ENCODE data around the gene PPFIBP1. TPM values are rescaled to one million over a fixed set of nuclear protein-coding genes. Genes with fewer than 3 reads are reported as not detected.

PPFIBP1 gene
- polyA plus RNA-seq, 4 donors, result 4.9 to 29.3 (median 12.7) TPM

DNA sequence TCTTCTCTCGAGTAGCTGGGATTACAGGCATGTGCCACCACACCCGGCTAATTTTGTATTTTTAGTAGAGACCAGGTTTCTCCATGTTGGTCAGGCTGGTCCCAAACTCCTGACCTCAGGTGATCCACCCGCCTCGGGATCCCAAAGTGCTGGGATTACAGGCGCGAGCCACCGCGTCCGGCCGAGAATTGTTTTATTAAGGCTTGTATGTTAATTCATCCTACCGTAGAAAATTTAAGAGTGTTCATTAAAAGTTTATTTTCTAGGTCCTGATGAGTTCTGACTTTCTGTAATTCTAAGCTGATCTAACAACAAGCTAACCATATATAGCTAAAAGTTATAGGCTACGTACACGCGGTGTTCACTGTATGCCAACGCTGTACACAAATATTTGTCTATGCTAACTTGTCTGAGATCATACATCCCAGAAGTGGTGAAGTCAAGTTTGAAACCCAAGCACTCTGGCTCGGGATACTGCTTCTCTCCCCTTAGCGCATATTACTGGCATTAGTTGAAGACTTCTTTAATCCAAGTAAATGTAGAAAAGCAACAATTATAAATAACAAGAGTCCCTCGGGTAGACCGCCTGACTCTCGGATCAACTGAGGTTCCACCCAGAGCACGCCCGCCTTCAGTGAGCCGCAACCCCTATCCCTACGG, 186.1 kb downstream of the PPFIBP1 start:
- Histone ChIP-seq H3K27me3 (ENCODE audit: control insufficient read depth in 3 of 3, insufficient read depth in 3 of 3, low read length in 3 of 3) (no peaks in the 10 kb centered on the region), H3K4me1 (ENCODE audit: control insufficient read depth in 3 of 3, insufficient read depth in 2 of 3, low read depth in 1 of 3, low read length in 2 of 3) (peaks cover 3 to 11% (median 5%) of the 10 kb centered on the region in 3 donors), H3K27ac (ENCODE audit: low read depth in 1 of 3, low read length in 2 of 3) (peak overlapping the region; percentile 66 to 86 (median 68)), H3K4me3 (ENCODE audit: low read depth in 1 of 3, low read length in 3 of 3) (peak overlapping the region in 2 of 3 donors; percentile 87 to 90), H3K36me3 (ENCODE audit: control insufficient read depth in 3 of 3, insufficient read depth in 2 of 3, low read depth in 1 of 3, low read length in 3 of 3) (peaks cover 0 to 8% (median 0%) of the 10 kb centered on the region in 3 donors), H3K9me3 (ENCODE audit: control insufficient read depth in 2 of 2, insufficient read depth in 1 of 2, low read depth in 1 of 2, low read length in 1 of 2) (no peaks in the 10 kb centered on the region)
- 6 to 11% (median 6%) methylated on average over 24 of the region's 24 CpGs for WGBS, 3 donors
- DNase-seq, result peak in 1 of 2 donors; percentile 60
- no peak for FAIRE-seq

DNA sequence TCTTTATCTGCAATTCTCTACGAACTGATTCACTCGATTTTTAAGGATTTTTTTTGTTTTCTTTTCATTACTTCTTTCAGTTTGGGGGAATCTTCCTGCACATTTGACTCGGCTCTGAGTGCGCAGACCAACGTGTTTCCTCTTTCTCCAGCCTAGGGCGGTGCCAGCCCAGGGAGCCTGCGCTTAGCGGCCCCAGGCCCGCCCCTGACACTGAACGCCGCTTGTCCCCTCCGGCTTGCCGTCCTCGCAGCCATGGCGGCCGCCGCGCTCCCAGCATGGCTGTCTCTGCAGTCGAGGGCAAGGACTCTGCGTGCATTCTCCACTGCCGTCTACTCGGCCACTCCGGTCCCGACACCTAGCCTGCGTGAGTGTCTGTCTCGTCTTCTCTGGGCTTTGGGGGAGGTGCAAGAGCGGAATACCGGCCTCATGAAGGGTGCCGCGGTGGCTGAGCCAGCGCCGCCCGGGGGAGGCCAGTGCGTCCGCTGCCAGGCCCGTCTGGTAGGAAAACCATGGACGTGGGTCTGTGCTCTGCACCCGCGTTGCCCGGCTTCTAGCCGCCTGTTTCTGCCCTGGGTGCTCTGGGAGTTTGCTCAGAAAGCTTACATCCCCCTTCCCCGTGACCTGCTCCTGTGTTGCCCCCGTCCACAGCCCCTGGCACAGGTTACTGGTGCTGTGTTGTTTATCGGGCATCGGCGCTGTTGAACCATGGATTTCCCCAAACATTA, 186.7 kb downstream of the PPFIBP1 start, which contains the start of gene MRPS35:
MRPS35 (plus strand) TSS at position 241 of the 725 bp plus-strand sequence; CDS start at position 253, 12 bp downstream.
- H3K9me3 ChIP-seq (ENCODE audit: control insufficient read depth in 2 of 2, insufficient read depth in 1 of 2, low read depth in 1 of 2, low read length in 1 of 2), result no peaks in the 10 kb centered on the region
- peaks cover 3 to 6% (median 5%) of the 10 kb centered on the region in 3 donors for H3K4me1 ChIP-seq (ENCODE audit: control insufficient read depth in 3 of 3, insufficient read depth in 2 of 3, low read depth in 1 of 3, low read length in 2 of 3)
- DNase-seq (peak; percentile 91 to 97), FAIRE-seq (no peak)
- H3K4me3 ChIP-seq (ENCODE audit: low read depth in 1 of 3, low read length in 3 of 3), result peak within 1 kb of the TSS; percentile 81 to 90 (median 87)
- peaks cover 0 to 11% (median 0%) of the 10 kb centered on the region in 3 donors for H3K36me3 ChIP-seq (ENCODE audit: control insufficient read depth in 3 of 3, insufficient read depth in 2 of 3, low read depth in 1 of 3, low read length in 3 of 3)
- H3K27ac ChIP-seq (ENCODE audit: low read depth in 1 of 3, low read length in 2 of 3), result peak within 1 kb of the TSS; percentile 66 to 86 (median 68)
- 0 to 1% (median 0%) methylated on average over 45 to 46 of the region's 46 CpGs for WGBS, 3 donors
- no peaks in the 10 kb centered on the region for H3K27me3 ChIP-seq (ENCODE audit: control insufficient read depth in 3 of 3, insufficient read depth in 3 of 3, low read length in 3 of 3)

DNA sequence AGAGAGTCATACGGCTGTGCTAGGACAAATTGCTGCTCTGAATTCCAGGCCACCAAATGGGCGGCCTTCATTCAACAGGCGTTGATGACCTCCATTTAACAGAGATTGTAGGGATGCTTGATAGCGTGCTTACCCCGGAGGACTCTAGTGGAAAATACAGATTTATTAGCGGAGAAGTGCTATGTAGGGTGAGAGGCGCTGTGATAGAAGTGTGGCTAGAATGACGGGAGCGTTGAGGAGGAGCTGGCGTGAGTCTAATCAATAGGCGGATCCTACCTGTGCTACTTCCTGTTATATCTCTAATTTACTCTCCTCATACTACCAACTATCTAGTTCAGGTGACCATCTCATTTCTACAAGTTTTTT, 187.3 kb downstream of the PPFIBP1 start:
- FAIRE-seq (no peak), DNase-seq (peak; percentile 46 to 55)
- Histone ChIP-seq H3K27ac (ENCODE audit: low read depth in 1 of 3, low read length in 2 of 3) (peak overlapping the region; percentile 12 to 86 (median 68)), H3K27me3 (ENCODE audit: control insufficient read depth in 3 of 3, insufficient read depth in 3 of 3, low read length in 3 of 3) (no peaks in the 10 kb centered on the region), H3K4me3 (ENCODE audit: low read depth in 1 of 3, low read length in 3 of 3) (peak overlapping the region; percentile 81 to 90 (median 87)), H3K4me1 (ENCODE audit: control insufficient read depth in 3 of 3, insufficient read depth in 2 of 3, low read depth in 1 of 3, low read length in 2 of 3) (peaks cover 3 to 6% (median 5%) of the 10 kb centered on the region in 3 donors), H3K9me3 (ENCODE audit: control insufficient read depth in 2 of 2, insufficient read depth in 1 of 2, low read depth in 1 of 2, low read length in 1 of 2) (no peaks in the 10 kb centered on the region), H3K36me3 (ENCODE audit: control insufficient read depth in 3 of 3, insufficient read depth in 2 of 3, low read depth in 1 of 3, low read length in 3 of 3) (peaks cover 0 to 11% (median 0%) of the 10 kb centered on the region in 3 donors)
- 0 to 1% (median 0%) methylated on average over 11 of the region's 11 CpGs for WGBS, 3 donors

DNA sequence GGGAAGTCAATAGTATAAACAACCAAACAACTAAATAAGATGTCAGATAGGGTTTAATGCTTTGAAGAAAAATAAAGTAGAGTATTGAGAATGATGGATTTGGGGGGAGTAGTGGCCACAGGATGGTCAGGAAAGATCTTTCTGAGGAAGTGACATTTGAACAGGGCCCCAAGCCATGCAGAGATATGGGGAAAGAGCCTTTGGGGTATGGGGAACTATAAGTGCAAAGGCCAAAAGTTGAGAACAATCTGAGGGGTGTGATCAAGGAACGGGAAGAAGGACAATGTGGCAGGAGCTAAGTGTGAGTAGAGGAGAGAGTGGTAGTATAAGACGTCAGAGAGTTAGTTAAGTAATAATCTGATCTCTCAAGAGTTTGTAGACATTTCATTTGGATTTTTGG, 188.0 kb downstream of the PPFIBP1 start:
- Histone ChIP-seq H3K9me3 (ENCODE audit: control insufficient read depth in 2 of 2, insufficient read depth in 1 of 2, low read depth in 1 of 2, low read length in 1 of 2) (no peaks in the 10 kb centered on the region), H3K36me3 (ENCODE audit: control insufficient read depth in 3 of 3, insufficient read depth in 2 of 3, low read depth in 1 of 3, low read length in 3 of 3) (peaks cover 0 to 16% (median 0%) of the 10 kb centered on the region in 3 donors), H3K27me3 (ENCODE audit: control insufficient read depth in 3 of 3, insufficient read depth in 3 of 3, low read length in 3 of 3) (no peaks in the 10 kb centered on the region), H3K4me3 (ENCODE audit: low read depth in 1 of 3, low read length in 3 of 3) (peak overlapping the region in 2 of 3 donors; percentile 8 to 90), H3K27ac (ENCODE audit: low read depth in 1 of 3, low read length in 2 of 3) (no peak overlapping the region), H3K4me1 (ENCODE audit: control insufficient read depth in 3 of 3, insufficient read depth in 2 of 3, low read depth in 1 of 3, low read length in 2 of 3) (peaks cover 3 to 6% (median 5%) of the 10 kb centered on the region in 3 donors)
- DNase-seq, result no peak
- no peak for FAIRE-seq
- WGBS, 3 donors, result 37 to 70% (median 45%) methylated on average over 2 of the region's 2 CpGs

DNA sequence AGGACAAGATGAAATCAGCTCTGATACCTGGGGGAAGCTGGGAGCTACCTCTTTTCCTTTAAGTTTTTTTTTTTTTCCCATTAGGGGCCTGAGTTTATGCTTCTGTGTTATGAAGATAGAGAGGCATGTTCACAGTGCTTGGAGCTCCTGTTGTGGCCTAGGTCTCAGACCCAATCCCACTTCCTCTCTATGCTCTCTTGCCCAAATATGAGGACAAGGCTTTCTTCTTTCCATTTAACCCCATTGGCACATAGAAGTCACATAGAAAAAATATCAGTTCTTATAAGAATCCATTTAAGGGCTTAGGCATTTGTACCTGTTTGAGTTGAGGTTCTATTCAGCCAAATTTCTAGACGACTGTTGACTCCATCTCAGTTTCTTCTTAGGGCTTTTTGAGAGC, 199.2 kb downstream of the PPFIBP1 start:
- Histone ChIP-seq H3K27me3 (ENCODE audit: control insufficient read depth in 3 of 3, insufficient read depth in 3 of 3, low read length in 3 of 3) (no peaks in the 10 kb centered on the region), H3K4me3 (ENCODE audit: low read depth in 1 of 3, low read length in 3 of 3) (no peak overlapping the region), H3K27ac (ENCODE audit: low read depth in 1 of 3, low read length in 2 of 3) (no peak overlapping the region), H3K9me3 (ENCODE audit: control insufficient read depth in 2 of 2, insufficient read depth in 1 of 2, low read depth in 1 of 2, low read length in 1 of 2) (no peaks in the 10 kb centered on the region), H3K4me1 (ENCODE audit: control insufficient read depth in 3 of 3, insufficient read depth in 2 of 3, low read depth in 1 of 3, low read length in 2 of 3) (no peaks in the 10 kb centered on the region), H3K36me3 (ENCODE audit: control insufficient read depth in 3 of 3, insufficient read depth in 2 of 3, low read depth in 1 of 3, low read length in 3 of 3) (peaks cover 7 to 33% (median 8%) of the 10 kb centered on the region in 3 donors)
- DNase-seq (no peak), FAIRE-seq (no peak)
- WGBS, 3 donors, result 83 to 91% (median 90%) methylated on average over 1 of the region's 1 CpG

DNA sequence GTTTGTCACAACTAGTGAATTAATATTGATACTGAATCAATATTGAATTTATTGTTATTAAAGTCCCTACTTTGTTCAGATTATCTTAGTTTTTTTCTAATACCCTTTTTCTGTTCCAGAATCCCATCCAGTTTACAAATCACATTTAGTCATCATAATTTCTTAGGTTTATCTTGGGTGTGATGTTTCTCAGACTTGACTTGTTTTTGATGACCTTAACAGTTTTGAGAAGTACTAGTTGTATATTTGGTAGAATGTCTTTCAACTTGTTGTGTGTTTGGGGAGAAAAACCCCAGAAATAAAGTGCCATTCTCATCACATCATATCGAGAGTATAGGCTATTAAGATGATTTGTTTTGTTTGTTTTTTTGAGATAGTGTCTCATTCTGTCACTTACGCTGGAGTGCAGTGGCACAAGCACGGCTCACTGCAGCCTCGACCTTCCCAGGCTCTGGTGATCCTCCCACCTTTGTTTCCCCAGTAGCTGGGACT, 206.1 kb downstream of the PPFIBP1 start:
- FAIRE-seq, result no peak
- Histone ChIP-seq H3K4me3 (ENCODE audit: low read depth in 1 of 3, low read length in 3 of 3) (no peak overlapping the region), H3K9me3 (ENCODE audit: control insufficient read depth in 2 of 2, insufficient read depth in 1 of 2, low read depth in 1 of 2, low read length in 1 of 2) (no peaks in the 10 kb centered on the region), H3K27ac (ENCODE audit: low read depth in 1 of 3, low read length in 2 of 3) (no peak overlapping the region), H3K36me3 (ENCODE audit: control insufficient read depth in 3 of 3, insufficient read depth in 2 of 3, low read depth in 1 of 3, low read length in 3 of 3) (peaks cover 3 to 17% (median 7%) of the 10 kb centered on the region in 3 donors), H3K27me3 (ENCODE audit: control insufficient read depth in 3 of 3, insufficient read depth in 3 of 3, low read length in 3 of 3) (no peaks in the 10 kb centered on the region), H3K4me1 (ENCODE audit: control insufficient read depth in 3 of 3, insufficient read depth in 2 of 3, low read depth in 1 of 3, low read length in 2 of 3) (no peaks in the 10 kb centered on the region)
- WGBS, 3 donors, result 83 to 87% (median 86%) methylated on average over 4 of the region's 4 CpGs
- no peak for DNase-seq

DNA sequence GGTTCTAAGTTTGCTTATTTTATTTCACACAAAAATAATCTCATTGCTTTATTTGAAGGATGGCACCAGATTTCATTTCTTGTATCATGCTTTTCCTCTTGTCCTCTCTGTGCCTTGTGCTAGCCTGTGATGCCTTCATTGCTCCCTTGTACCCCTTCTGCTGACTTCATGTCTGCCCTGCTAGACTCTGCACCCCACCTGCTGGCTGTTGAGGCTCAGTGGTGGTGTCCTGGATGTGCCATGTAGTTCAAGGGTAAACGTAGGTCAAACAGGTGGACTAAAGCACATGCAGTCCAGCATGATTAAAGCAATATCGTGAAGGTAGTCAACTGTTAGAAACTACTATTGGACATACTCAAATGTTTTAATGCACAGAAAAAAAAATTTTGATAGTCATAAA, 208.3 kb downstream of the PPFIBP1 start:
- H3K36me3 ChIP-seq (ENCODE audit: control insufficient read depth in 3 of 3, insufficient read depth in 2 of 3, low read depth in 1 of 3, low read length in 3 of 3), result peaks cover 2 to 18% (median 5%) of the 10 kb centered on the region in 3 donors
- WGBS, 3 donors, result 39 to 65% (median 40%) methylated on average over 2 of the region's 2 CpGs
- H3K9me3 ChIP-seq (ENCODE audit: control insufficient read depth in 2 of 2, insufficient read depth in 1 of 2, low read depth in 1 of 2, low read length in 1 of 2), result no peaks in the 10 kb centered on the region
- DNase-seq (peak; percentile 19 to 34), FAIRE-seq (no peak)
- no peak overlapping the region for H3K27ac ChIP-seq (ENCODE audit: low read depth in 1 of 3, low read length in 2 of 3)
- H3K27me3 ChIP-seq (ENCODE audit: control insufficient read depth in 3 of 3, insufficient read depth in 3 of 3, low read length in 3 of 3), result no peaks in the 10 kb centered on the region
- H3K4me1 ChIP-seq (ENCODE audit: control insufficient read depth in 3 of 3, insufficient read depth in 2 of 3, low read depth in 1 of 3, low read length in 2 of 3), result no peaks in the 10 kb centered on the region
- no peak overlapping the region for H3K4me3 ChIP-seq (ENCODE audit: low read depth in 1 of 3, low read length in 3 of 3)

DNA sequence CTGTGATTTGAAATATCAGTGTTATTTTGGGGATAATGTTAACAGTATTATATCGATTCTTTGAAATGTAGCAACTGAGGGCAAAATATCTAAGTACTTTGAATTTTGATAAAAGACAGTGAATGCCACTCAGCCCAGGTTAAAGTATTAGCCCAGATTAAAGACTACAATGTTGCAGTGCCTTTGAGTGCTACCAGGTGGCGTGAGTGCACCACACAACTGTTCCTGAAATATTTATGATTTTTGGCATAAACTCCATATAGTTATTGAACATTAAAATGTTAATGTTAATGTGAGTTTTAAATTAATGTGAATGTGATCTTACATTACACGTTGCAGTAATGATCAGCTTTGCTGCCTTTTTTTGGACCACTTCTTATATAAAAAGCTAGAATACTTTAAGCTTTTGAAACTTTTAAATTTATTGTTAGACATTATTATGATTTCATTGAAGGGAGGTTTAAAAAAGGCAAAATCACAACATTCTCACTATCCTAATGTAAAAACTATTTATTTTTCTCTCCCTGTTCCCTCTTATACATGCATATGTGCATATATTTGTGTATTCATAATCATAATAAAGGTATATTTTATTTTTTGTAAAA, 209.1 kb downstream of the PPFIBP1 start:
- Histone ChIP-seq H3K27ac (ENCODE audit: low read depth in 1 of 3, low read length in 2 of 3) (no peak overlapping the region), H3K4me3 (ENCODE audit: low read depth in 1 of 3, low read length in 3 of 3) (no peak overlapping the region), H3K27me3 (ENCODE audit: control insufficient read depth in 3 of 3, insufficient read depth in 3 of 3, low read length in 3 of 3) (no peaks in the 10 kb centered on the region), H3K4me1 (ENCODE audit: control insufficient read depth in 3 of 3, insufficient read depth in 2 of 3, low read depth in 1 of 3, low read length in 2 of 3) (no peaks in the 10 kb centered on the region), H3K9me3 (ENCODE audit: control insufficient read depth in 2 of 2, insufficient read depth in 1 of 2, low read depth in 1 of 2, low read length in 1 of 2) (no peaks in the 10 kb centered on the region), H3K36me3 (ENCODE audit: control insufficient read depth in 3 of 3, insufficient read depth in 2 of 3, low read depth in 1 of 3, low read length in 3 of 3) (peaks cover 2 to 18% (median 5%) of the 10 kb centered on the region in 3 donors)
- WGBS, 3 donors, result 15 to 40% (median 36%) methylated on average over 3 of the region's 3 CpGs
- DNase-seq (peak; percentile 36 to 45), FAIRE-seq (peak; percentile 73)

Data from small intestine (tissue), 7 donors.